CD4-positive, alpha-beta T cell treated with Interleukin-4 for 4 hours (primary cell): Measurements from ENCODE around the gene ARHGAP9.
A peak's percentile ranks its signal among the peaks of the same experiment; 100 is the strongest.

Source experiments
- DNase-seq: peaks from one replicate; pipeline ENCODE4 v3.0.0-alpha.2; 2020

ARHGAP9 gene

DNA sequence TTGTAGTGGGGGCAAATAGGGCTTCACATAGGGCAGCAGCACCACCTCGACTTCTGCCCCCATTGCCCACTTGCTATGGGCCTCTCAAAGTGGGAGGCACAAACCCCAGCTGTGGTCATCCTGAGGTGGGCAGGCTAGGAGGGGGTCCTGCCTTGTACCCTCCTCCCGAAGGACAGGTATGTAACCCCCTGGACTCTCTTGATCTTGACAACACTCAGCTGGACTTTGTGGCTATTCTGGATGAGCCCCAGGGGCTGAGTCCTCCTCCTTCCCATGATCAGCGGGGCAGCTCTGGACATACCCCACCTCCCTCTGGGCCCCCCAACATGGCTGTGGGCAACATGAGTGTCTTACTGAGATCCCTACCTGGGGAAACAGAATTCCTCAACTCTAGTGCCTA is 8.0 kb downstream of the ARHGAP9 start:
- DNase-seq = no peak

DNA sequence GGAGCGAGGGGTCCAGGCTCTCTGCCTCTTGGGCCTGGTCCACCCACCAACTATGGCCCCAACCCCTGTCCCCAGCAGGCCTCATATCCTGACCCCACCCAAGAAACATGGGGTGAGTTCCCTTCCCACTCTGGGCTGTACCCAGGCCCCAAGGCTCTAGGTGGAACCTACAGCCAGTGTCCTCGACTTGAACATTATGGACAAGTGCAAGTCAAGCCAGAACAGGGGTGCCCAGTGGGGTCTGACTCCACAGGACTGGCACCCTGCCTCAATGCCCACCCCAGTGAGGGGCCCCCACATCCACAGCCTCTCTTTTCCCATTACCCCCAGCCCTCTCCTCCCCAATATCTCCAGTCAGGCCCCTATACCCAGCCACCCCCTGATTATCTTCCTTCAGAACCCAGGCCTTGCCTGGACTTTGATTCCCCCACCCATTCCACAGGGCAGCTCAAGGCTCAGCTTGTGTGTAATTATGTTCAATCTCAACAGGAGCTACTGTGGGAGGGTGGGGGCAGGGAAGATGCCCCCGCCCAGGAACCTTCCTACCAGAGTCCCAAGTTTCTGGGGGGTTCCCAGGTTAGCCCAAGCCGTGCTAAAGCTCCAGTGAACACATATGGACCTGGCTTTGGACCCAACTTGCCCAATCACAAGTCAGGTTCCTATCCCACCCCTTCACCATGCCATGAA is 8.6 kb downstream of the ARHGAP9 start:
- DNase-seq = no peak

DNA sequence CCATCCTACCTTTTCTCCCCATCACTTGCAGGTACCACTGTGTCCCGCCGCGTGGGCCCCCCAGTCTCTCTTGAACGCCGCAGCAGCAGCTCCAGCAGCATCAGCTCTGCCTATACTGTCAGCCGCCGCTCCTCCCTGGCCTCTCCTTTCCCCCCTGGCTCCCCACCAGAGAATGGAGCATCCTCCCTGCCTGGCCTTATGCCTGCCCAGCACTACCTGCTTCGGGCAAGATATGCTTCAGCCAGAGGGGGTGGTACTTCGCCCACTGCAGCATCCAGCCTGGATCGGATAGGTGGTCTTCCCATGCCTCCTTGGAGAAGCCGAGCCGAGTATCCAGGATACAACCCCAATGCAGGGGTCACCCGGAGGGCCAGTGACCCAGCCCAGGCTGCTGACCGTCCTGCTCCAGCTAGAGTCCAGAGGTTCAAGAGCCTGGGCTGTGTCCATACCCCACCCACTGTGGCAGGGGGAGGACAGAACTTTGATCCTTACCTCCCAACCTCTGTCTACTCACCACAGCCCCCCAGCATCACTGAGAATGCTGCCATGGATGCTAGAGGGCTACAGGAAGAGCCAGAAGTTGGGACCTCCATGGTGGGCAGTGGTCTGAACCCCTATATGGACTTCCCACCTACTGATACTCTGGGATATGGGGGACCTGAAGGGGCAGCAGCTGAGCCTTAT is 9.2 kb downstream of the ARHGAP9 start:
- DNase-seq = no peak

DNA sequence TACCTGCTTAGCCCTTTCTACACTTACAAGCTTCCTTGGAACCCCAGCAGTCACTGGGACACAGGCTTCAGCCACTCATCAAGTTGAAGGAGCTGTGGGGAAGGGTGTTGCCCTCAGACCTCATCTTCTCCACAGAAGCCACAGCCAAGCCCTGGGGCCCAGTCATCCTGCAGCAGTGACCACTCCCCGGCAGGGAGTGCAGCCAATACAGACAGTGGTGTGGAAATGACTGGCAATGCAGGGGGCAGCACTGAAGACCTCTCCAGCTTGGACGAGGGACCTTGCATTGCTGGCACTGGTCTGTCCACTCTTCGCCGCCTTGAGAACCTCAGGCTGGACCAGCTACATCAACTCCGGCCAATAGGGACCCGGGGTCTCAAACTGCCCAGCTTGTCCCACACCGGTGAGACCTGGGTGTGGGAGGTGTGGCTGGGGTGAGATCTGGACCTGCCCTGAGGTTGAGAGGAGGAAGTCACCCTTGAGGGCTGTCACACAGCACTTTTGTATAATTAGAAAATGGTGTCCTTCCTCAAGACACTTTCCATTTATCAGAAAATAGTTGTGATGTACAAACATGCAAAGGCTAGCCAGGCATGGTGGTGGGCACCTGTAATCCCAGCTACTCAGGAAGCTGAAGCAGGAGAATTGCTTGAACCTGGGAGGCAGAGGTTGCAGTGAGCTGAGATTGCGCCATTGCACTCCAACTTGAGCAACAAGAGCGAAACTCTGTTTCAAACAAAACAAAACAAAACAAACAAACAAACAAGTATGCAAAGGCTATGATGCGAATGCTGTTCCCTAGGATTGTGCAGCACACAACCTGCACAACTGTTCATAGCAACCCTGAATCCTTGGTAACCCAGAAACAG is 10.1 kb downstream of the ARHGAP9 start:
- no peak for DNase-seq

DNA sequence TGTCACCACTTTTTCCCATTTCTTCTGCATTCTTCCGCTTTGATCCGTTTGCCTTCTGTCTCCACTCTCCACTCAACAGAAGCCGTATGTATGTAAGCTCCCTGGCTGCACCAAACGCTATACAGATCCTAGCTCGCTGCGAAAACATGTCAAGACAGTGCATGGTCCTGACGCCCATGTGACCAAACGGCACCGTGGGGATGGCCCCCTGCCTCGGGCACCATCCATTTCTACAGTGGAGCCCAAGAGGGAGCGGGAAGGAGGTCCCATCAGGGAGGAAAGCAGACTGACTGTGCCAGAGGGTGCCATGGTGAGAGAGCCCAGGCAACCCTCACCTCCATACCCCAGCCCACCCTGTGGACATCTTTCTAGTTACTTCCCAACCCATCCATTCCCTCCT is 11.8 kb downstream of the ARHGAP9 start:
- DNase-seq = no peak

DNA sequence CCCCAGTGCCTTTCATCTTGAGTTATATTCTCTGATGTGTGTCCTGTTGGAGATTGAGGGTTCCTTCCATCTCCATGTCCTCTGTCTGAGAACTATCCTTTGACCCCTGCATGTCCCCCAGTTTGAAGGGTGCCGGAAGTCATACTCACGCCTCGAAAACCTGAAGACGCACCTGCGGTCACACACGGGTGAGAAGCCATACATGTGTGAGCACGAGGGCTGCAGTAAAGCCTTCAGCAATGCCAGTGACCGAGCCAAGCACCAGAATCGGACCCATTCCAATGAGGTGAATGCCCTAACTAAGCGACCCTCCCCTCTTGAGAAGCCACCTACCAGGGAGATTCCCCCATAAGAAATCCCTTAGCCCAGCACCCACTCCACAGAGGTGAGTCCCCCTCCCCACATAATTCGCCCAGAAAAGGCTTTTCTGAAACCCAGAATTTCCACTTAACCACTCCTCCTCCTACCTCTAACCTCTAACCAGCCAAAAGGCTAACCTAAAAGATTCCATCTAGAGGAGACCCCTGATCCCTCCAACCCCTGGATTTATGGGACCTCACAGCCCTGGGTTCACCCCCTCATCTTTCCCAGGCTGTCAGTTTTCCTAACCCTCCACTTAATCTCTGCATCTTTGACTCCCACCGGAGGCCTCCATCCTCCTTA is 12.3 kb downstream of the ARHGAP9 start:
- no peak for DNase-seq

DNA sequence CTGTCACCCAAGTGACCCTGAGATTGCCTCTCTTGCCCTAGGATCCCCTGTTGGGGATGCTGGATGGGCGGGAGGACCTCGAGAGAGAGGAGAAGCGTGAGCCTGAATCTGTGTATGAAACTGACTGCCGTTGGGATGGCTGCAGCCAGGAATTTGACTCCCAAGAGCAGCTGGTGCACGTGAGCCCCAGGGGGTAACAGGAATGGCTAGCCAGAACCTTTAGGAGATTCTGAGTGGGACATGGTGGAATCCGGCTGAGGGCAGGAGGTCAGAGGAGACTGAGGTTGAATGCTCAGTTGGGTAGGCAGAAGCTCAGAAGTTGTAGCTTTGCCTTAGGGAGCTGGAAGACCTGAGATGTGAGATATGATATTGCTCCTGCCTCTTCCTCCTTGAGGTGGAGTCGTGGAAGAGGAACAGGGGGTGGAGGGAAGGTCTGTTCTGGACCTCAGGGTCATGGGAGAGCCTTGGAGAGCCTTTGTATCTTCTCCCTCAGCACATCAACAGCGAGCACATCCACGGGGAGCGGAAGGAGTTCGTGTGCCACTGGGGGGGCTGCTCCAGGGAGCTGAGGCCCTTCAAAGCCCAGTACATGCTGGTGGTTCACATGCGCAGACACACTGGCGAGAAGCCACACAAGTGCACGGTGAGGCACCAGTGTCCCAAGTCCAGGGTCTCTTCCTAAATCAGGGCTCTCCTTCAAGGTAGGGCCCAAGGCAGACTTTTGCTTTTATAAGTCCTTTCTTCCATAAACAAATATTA is 13.7 kb downstream of the ARHGAP9 start:
- no peak for DNase-seq

DNA sequence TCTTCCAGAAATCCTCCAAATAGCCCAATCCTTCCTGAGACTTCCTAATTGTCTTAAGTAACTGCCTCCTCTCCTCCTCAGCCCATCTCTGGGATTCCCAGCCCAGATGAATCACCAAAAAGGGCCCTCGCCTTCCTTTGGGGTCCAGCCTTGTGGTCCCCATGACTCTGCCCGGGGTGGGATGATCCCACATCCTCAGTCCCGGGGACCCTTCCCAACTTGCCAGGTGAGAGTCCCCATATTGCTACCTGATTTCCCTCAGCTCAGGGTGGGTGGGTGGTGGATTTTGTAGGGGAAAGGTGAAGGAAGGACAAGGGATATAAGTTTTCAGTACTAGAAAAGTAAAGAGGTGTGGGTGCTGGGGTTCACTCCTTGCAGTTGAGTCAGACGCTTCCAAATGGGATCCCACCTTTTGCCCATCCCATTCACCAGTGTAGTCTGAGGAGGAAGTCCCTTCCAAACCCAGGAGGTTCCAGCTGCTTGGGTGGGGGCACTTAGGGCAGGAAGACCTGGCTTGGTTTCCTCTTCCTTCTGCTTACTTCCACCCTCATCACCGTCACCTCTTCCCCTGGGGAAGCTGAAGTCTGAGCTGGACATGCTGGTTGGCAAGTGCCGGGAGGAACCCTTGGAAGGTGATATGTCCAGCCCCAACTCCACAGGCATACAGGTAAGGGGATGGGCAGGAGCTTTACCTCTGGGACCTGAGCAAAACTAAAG is 14.5 kb downstream of the ARHGAP9 start:
- DNase-seq = no peak

DNA sequence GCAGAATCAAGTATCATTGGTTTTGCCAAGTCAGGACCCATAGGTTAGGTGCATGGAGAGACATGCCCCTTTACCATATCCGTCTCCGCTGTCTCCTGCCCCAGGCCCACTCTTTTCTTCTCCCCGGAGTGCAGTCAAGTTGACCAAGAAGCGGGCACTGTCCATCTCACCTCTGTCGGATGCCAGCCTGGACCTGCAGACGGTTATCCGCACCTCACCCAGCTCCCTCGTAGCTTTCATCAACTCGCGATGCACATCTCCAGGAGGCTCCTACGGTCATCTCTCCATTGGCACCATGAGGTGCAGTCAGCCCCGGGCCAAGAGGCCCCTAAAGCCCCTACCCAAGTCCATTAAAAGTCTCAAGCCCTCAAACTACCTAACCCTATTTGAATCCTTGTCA is 15.1 kb downstream of the ARHGAP9 start:
- no peak for DNase-seq

DNA sequence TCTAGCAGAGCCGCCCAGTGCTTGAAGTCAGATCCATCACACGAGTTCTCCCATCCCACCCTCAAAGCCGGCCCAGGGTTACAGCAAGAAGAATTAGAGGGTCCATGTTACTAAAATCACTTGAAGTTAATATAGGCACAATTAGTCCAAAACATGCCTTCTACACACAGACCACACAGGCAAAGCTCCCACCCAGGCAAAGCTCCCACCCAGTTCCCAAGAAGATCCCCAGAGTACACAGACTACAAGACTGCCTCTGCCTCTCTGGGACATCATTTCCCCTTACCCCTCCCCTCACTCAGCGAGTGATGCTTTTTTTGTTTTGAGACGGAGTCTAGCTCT is 16.8 kb downstream of the ARHGAP9 start:
- DNase-seq = no peak

DNA sequence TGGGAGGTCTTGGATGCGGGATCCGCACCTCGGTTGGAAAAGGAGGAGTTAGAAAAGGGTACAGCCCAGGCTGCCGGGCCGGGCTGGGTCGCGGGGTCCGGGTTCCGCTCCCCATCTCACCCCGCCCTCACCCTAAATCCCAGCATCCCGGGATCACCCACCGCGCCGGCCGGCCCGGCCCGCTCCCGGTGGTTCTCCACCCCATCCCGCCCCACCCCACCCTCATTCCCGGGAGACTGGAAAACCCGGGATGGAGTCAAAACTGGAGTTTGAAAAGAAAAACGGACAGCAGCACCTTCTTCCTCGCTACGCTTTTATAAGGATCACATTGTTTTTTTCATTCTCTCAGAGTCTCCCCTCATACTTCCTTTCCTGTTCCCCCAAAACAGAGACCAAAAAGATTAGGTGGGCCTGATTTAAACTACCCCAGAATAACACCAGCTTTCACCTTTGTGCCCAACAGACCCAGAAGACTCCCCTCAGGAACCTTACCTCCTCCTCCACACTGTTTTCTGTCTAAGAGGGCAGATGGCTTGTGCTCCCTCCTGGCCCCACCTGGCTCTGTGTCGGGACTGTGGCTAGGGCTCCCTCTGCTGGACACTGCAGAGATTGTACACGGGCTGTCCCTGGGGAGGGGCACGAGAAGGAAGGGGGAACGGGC is 17.3 kb downstream of the ARHGAP9 start:
- DNase-seq = peak; percentile 88

DNA sequence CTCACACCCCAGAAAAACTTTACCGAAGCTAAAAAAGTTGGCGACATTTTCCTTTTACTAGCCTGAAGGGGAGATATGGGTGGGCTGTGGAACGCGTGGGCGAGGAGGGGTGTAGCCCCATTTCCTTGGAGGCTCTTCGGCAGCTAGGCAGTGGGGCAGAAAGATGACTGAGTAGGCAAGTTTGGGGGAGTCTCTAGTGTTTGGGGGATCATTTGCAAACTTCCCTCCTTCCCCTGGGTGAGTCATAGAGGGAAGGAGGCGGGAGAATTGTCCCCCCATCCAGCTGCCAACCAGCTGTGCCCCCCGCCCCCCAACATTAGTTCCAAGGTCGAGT is 17.8 kb downstream of the ARHGAP9 start:
- DNase-seq = no peak

DNA sequence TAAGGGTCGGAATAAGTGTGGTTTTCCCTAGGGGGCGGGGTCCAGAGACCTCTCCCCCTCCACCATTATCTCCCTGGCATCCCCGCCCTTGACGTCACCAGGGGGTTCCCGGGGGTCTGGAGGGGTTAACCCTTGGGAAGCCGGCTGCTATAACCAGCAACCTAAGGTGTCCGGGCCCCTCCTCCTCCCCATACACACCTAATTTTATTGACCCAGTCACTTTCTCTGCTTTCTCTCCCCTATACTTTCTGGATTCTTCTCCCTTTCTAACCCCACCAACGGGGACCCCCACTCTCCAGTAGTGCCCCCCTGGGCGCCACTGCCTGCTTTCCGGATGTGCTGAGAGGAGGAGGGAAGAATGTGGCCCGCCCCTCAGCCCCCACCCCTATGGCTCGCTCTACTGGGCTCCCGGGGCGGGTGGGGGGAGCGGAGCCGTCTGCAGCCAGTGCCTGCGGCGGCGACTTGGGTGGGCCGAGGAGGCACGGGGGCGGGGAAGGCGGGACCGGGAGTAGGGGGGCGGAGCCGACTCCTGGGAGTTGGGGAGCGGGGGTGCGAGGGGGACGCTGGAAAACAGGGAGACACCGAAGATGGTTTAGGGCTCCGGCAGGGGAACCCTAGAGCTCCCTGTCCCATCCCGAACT is 18.3 kb downstream of the ARHGAP9 start:
- no peak for DNase-seq

DNA sequence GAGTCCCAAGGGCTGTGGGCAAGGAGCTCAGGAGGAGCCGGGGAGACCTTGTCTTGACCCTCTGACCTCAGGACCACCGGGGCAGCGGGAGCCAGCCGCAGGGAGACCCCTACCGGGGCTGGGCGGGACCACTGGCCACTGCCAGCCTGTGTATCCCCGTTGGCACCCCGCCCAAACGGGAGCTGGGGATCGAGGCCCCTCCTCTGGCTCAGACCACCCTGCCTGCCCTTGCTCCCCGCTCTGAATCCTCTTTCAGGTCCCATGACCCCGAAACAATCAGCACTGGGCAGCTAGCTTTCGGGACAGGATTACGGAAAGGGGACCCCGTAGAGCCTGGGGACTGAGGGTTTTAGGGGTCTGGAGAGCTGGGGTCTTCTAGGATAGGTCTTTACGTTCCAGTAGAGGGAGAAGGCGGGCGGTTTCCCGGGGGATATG is 18.8 kb downstream of the ARHGAP9 start:
- DNase-seq = no peak

DNA sequence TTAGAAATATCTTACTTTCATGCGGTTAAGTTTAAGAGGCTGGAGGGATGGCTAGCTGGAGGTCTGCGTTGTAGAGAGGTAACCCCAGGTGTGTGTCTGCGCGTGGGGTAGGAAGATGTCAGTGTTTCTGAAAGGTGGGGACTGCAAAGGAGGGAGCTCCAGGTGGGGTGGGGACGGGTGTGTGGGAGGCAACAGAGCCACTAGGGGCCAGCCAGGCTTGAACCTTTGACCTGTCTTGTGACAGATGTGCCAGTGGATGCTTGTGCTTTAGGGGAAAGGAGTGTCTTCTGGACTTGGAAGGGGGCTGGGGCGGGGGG is 19.2 kb downstream of the ARHGAP9 start:
- DNase-seq = no peak

DNA sequence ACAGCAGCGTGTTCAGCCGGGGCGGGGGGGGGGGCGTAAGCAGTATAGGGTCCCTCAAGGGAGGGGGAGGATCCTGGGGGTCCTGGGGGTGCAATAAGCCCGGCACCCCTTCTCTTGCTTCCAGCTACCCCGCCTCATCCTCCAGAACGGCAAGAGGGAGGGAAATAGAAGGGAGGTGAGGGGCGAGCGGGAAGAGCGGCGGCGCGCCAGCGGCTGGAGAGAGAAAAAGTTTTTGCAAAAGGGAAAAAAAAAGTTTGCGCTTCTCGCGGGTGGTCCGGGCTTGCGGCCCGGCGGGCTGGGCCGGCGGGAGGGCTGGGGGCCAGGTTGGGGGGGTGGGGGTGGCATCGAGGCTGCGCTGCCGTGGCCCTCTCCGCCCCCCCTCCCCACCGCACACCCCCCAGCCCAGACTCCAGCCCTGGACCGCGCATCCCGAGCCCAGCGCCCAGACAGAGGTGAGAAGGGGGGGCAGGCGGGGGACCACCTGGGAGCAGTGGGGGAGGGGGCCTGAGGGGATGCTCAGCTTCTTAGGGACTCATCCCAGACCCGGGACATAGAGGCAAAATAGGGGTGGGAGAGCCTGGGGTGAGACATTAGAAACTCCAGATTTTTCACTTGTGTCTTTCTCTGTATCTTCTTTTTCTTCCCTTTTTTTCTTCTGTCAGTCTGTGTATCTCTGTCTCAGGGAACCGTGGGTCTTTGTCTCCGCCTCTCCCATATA is 19.8 kb downstream of the ARHGAP9 start, which contains the start of gene GLI1:
Gene GLI1 (plus strand): TSS at position 36 of the 718 bp plus-strand sequence. CDS start 3,907 bp downstream, outside the sequence.
- DNase-seq = no peak

DNA sequence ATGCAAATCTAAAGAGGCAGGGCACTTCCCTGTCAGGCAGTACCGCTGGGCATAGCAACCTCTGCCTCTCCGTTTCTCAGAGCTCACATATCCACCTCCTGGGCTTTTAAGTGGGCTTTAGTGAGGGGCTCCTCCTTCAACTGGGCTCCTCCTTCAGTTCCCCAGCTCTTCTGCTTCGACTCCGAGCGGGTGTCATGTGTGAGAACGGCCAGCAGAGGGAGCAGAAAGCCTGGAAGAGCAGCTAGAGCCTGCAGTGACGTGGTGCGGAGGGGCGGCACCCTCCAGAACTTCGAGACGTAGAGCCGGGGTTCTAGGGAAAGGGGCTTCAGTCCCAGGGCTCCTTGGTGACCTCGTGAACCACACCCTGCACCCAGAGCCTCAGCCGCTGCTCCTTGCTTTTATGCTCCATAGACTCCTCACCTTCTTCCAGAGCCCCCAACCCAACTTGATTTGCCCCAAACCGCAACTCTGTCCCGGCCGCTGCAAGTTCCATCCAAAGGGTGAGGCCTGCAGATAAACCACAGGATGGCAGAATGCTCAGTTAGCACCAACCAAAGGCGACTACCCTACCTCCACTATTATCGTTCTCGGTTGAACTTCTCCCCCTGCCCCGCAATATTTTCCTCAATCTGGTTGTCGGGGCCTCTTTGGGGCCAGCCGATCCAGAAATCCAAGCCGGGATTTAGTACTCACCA is 20.5 kb downstream of the ARHGAP9 start:
- peak; percentile 92 for DNase-seq

DNA sequence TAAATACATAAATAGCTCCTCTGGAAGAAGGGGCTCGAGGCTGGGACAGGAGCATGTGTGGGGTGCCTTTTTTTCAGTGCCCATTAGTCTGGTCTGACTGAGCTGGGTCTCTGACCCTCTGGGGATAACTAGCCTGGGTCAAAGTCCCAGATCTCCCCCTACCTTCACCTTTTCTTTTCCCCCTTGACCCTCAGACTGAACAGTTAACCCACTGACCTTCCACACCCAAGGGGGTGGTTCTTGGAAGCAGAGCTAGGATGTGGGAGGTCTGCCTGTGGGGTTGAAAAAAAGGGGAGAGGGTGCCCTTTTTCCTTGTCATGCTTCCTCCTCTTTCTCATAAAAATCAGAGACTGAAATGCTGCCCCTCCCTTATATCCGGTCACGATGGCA is 21.0 kb downstream of the ARHGAP9 start:
- DNase-seq = no peak

DNA sequence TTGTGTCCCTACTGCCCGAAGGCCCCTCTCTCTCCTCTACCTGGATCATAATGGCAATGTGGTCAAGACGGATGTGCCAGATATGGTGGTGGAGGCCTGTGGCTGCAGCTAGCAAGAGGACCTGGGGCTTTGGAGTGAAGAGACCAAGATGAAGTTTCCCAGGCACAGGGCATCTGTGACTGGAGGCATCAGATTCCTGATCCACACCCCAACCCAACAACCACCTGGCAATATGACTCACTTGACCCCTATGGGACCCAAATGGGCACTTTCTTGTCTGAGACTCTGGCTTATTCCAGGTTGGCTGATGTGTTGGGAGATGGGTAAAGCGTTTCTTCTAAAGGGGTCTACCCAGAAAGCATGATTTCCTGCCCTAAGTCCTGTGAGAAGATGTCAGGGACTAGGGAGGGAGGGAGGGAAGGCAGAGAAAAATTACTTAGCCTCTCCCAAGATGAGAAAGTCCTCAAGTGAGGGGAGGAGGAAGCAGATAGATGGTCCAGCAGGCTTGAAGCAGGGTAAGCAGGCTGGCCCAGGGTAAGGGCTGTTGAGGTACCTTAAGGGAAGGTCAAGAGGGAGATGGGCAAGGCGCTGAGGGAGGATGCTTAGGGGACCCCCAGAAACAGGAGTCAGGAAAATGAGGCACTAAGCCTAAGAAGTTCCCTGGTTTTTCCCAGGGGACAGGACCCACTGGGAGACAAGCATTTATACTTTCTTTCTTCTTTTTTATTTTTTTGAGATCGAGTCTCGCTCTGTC is 22.8 kb downstream of the ARHGAP9 start:
- DNase-seq = no peak
